H1 (cell line): ENCODE results near the gene ANKRD9.

Experiments
- EZH2 ChIP-seq: fragments of 200-600 bp; sonication (generic); IDR thresholded peaks from 2 replicates; pipeline ENCODE4 v1.7.1; 2012; ENCODE audit warnings: low read depth, mild to moderate bottlenecking, moderate library complexity, low read length, inconsistent platforms; ENCODE audit not compliant: severe bottlenecking
- POLR2A ChIP-seq, 2 experiments: IDR thresholded peaks; 1 replicate in 1 of 2; 2 replicates in 1 of 2; pipeline ENCODE4 v1.6.1; 2011; ENCODE audit warnings: low read depth in 2 of 2, low read length in 2 of 2, mild to moderate bottlenecking in 2 of 2; ENCODE audit errors: control extremely low read depth in 1 of 2
- TF ChIP-seq, protein P1 (sequence below), 3 experiments: IDR thresholded peaks; 1 replicate in 2 of 3; 2 replicates in 1 of 3; pipeline versions ENCODE4 v1.5.1 to v1.6.1; 2011; ENCODE audit warnings: low read length in 3 of 3, mild to moderate bottlenecking in 3 of 3, inconsistent platforms in 2 of 3, low read depth in 1 of 3, moderate library complexity in 1 of 3; ENCODE audit not compliant: insufficient read depth in 1 of 3; ENCODE audit errors: control extremely low read depth in 1 of 3

DNA sequence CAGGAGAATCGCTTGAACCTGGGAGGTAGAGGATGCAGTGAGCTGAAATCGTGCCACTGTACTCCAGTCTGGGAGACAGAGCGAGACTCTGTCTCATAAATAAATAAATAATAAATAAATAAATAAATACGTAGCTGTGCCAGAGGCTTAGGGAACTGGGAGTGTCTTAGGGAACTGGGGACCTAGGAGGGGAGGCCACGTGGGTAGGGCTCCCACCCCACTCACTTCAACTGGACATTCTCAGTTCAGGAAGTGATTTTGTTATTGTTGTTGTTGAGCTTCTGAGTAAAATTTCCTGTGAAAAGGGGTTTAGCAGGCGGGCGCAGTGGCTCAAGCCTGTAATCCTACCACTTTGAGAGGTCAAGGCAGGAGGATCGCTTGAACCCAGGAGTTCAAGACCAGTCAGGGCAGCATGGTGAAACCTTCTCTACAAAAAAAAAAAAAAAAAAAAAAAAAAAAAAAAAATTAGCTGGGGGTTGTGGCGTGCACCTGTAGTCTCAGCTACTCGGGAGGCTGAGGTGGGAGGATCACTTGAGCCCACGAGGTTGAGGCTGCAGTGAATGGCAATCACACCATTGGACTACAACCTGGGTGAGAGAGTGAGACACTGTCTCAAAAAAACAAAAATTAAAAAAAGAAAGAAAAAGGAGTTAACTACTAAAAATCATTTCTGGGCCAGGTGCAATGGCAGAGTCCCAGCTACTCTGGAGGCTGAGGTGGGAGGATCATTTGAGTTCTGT, 19.0 kb upstream of the ANKRD9 start:
- TF ChIP-seq POLR2A (IDR thresholded peaks at IDR 0.05; ENCODE audit: control extremely low read depth in 1 of 2, low read depth in 2 of 2, low read length in 2 of 2) (no peak), EZH2 (no peak)
- TF ChIP-seq, protein P1, sequence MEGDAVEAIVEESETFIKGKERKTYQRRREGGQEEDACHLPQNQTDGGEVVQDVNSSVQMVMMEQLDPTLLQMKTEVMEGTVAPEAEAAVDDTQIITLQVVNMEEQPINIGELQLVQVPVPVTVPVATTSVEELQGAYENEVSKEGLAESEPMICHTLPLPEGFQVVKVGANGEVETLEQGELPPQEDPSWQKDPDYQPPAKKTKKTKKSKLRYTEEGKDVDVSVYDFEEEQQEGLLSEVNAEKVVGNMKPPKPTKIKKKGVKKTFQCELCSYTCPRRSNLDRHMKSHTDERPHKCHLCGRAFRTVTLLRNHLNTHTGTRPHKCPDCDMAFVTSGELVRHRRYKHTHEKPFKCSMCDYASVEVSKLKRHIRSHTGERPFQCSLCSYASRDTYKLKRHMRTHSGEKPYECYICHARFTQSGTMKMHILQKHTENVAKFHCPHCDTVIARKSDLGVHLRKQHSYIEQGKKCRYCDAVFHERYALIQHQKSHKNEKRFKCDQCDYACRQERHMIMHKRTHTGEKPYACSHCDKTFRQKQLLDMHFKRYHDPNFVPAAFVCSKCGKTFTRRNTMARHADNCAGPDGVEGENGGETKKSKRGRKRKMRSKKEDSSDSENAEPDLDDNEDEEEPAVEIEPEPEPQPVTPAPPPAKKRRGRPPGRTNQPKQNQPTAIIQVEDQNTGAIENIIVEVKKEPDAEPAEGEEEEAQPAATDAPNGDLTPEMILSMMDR (IDR thresholded peaks at IDR 0.05; ENCODE audit: control extremely low read depth in 1 of 3, insufficient read depth in 1 of 3, low read depth in 1 of 3, low read length in 3 of 3): no peak
